Measurements from ENCODE around the gene TLN1. TPM values are rescaled to one million over a fixed set of nuclear protein-coding genes. Genes with fewer than 3 reads are reported as not detected.

The TLN1 gene
- total and polyA plus RNA-seq, 10 of the 15 experiments (the other 5 are each of a cell fraction or from before 2014, with no cell fraction given): 11.6 to 305 (median 71.9) TPM

DNA sequence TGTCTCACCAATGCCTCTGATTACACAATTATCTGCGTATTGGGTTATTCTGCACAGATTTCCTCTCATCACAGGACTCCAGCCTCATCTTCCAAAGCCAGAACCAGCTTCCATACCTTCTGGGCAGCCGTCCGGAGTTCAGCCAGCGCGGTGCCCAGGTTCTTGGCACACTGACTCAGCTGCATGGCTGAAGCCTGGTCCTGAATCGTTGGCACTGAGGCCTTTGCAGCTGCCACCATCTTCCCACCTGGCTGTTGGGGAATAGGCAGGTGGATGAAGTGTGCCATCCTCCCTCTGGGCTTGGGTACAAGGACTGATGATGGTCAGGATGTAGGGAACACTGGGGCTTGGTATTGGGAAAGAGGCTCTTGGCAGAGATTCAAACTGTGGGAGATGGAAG lies 17.9 kb downstream of the TLN1 start:
- FAIRE-seq: no peak
- peaks cover 50 to 63% of the 10 kb centered on the region in 2 experiments for H3K36me3 ChIP-seq (ENCODE audit: control insufficient read depth in 2 of 2, insufficient read depth in 2 of 2, low read length in 1 of 2)
- in situ Hi-C loops (cut with MboI): no loop called here

DNA sequence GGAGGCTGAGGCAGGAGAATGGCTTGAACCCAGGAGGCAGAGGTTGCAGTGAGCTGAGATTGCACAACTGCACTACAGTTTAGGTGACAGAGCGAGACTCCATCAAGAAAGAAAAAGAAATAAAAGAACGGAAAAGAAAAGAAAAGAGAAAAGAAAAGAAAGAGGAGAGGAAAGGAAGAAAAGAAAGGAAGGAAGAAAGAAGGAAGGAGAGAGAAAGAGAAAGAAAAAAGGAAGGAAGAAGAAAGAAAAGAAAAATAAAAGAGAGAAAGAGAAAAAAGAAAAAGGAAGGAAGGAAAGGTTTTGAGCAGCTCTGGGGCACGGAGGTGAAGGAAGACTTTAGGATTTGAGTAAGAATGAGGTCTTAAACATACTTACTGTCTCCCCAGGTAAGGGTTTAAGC lies 18.4 kb downstream of the TLN1 start:
- DNase-seq (ENCODE audit: low read depth, low spot score): no peak
- H3K9me3 ChIP-seq (replicated peaks; ENCODE audit: control insufficient read depth, insufficient read depth, low read length): no peaks in the 10 kb centered on the region
- 91% methylated on average over 3 of the region's 3 CpGs for WGBS (ENCODE audit: insufficient coverage, insufficient replicate concordance, low lambda C conversion rate, missing lambda C conversion rate)
- H3K9ac ChIP-seq (ENCODE audit: control insufficient read depth, insufficient read depth, low read length): no peak overlapping the region
- no peaks in the 10 kb centered on the region for H3K27me3 ChIP-seq (replicated peaks in 1 of 2; ENCODE audit: control insufficient read depth in 2 of 2, insufficient read depth in 2 of 2, low read length in 1 of 2)
- intact Hi-C loops (cut with micrococcal nuclease; ENCODE audit: unreplicated experiment) (no loop called here), in situ Hi-C loops (cut with MboI) (no loop called here)
- peaks cover 45 to 60% of the 10 kb centered on the region in 2 experiments for H3K36me3 ChIP-seq (ENCODE audit: control insufficient read depth in 2 of 2, insufficient read depth in 2 of 2, low read length in 1 of 2)
- H3K4me1 ChIP-seq (ENCODE audit: control insufficient read depth, insufficient read depth, low read length): peaks cover 14% of the 10 kb centered on the region
- ChIA-PET CTCF (interaction anchor here (0.7 to 5.1 kb wide), 5 partner anchors 16 to 67 kb away, joined by 3 to 30 read pairs (median 4); partner anchors contain the start of gene TLN1), SMC1A (ENCODE audit: uncharacterized antibody, unreplicated experiment) (interaction anchor here (1.0 to 2.7 kb wide), 4 partner anchors 14 to 53 kb away, joined by 4 to 10 read pairs (median 8); no protein-coding TSS in a partner anchor), RAD21 (ENCODE audit: unreplicated experiment) (no interaction called here), POLR2A (interaction anchor here (1.0 kb wide), 1 partner anchor 48 kb away, joined by 3 read pairs; the partner anchor contains the start of gene ARHGEF39)
- H3K27ac ChIP-seq (ENCODE audit: control insufficient read depth, insufficient read depth): no peak overlapping the region
- H3K4me3 ChIP-seq: no peak overlapping the region
- no peak for FAIRE-seq
- TF ChIP-seq CHD2 (IDR thresholded peaks at IDR 0.05; ENCODE audit: borderline replicate concordance, low read depth, low read length) (no peak), SUPT20H (IDR thresholded peaks at IDR 0.05; ENCODE audit: borderline replicate concordance, control insufficient read depth, low read depth, low read length) (no peak), FOXM1 (IDR thresholded peaks at IDR 0.05; ENCODE audit: low read depth, low read length) (no peak), HCFC1 (IDR thresholded peaks at IDR 0.05; ENCODE audit: low read length) (no peak), PAX5 (IDR thresholded peaks at IDR 0.05; ENCODE audit: borderline replicate concordance, low read depth, low read length) (no peak)
- H2AFZ ChIP-seq (ENCODE audit: control insufficient read depth, low read depth, low read length): no peak overlapping the region
- no peak overlapping the region for H3K4me2 ChIP-seq (ENCODE audit: control insufficient read depth, insufficient read depth)
- BruUV-seq (replicated peaks): no TSS peak
- no peaks in the 10 kb centered on the region for H4K20me1 ChIP-seq (ENCODE audit: control insufficient read depth, insufficient read depth)
- H3K79me2 ChIP-seq (ENCODE audit: control insufficient read depth, insufficient read depth, low read length): no peaks in the 10 kb centered on the region
- no peak for ATAC-seq

More for the DNA sequence above, 17.9 kb downstream of the TLN1 start:
- H2AFZ ChIP-seq (ENCODE audit: control insufficient read depth, low read depth, low read length): no peak overlapping the region
- CTCF ChIA-PET: interaction anchor here (1.1 to 5.1 kb wide), 3 partner anchors 16 to 18 kb away, joined by 3 to 30 read pairs (median 4); partner anchors contain the start of gene TLN1
- 97% methylated on average over 6 of the region's 6 CpGs for WGBS (ENCODE audit: insufficient coverage, insufficient replicate concordance, low lambda C conversion rate, missing lambda C conversion rate)
- H3K4me3 ChIP-seq: no peak overlapping the region
- H3K4me2 ChIP-seq (ENCODE audit: control insufficient read depth, insufficient read depth): no peak overlapping the region
- no peaks in the 10 kb centered on the region for H3K27me3 ChIP-seq (replicated peaks in 1 of 2; ENCODE audit: control insufficient read depth in 2 of 2, insufficient read depth in 2 of 2, low read length in 1 of 2)
- intact Hi-C loops (cut with micrococcal nuclease; ENCODE audit: unreplicated experiment): no loop called here
- TF ChIP-seq TCF3 (IDR thresholded peaks at IDR 0.05; ENCODE audit: borderline replicate concordance, insufficient read depth, low read depth, low read length): no peak
- TF ChIP-seq GATAD2B (conservative IDR thresholded peaks at IDR 0.05; ENCODE audit: low read depth): no peak
- TF ChIP-seq CBX3 (IDR thresholded peaks at IDR 0.05; ENCODE audit: borderline replicate concordance, low read depth): no peak
- no peak for TF ChIP-seq IRF4 (IDR thresholded peaks at IDR 0.05; ENCODE audit: low read depth, low read length)
- TF ChIP-seq POLR2A (IDR thresholded peaks at IDR 0.05; ENCODE audit: low read depth, low read length): peak; percentile 25; the same call in 1 of the 2 replicates
- no peak for DNase-seq (ENCODE audit: low read depth, low spot score)
- no peaks in the 10 kb centered on the region for H3K9me3 ChIP-seq (replicated peaks; ENCODE audit: control insufficient read depth, insufficient read depth, low read length)
- no peak overlapping the region for H3K9ac ChIP-seq (ENCODE audit: control insufficient read depth, insufficient read depth, low read length)
- no peak overlapping the region for H3K27ac ChIP-seq (ENCODE audit: control insufficient read depth, insufficient read depth)
- RAD21 ChIA-PET (ENCODE audit: unreplicated experiment): no interaction called here
- SMC1A ChIA-PET (ENCODE audit: uncharacterized antibody, unreplicated experiment): interaction anchor here (1.0 to 2.3 kb wide), 3 partner anchors 14 to 53 kb away, joined by 4 to 9 read pairs (median 7); no protein-coding TSS in a partner anchor
- no peaks in the 10 kb centered on the region for H3K79me2 ChIP-seq (ENCODE audit: control insufficient read depth, insufficient read depth, low read length)
- H3K4me1 ChIP-seq (ENCODE audit: control insufficient read depth, insufficient read depth, low read length): peaks cover 14% of the 10 kb centered on the region
- ATAC-seq: no peak
- no peaks in the 10 kb centered on the region for H4K20me1 ChIP-seq (ENCODE audit: control insufficient read depth, insufficient read depth)
- POLR2A ChIA-PET: interaction anchor here (1.0 to 1.1 kb wide), 2 partner anchors 17 to 49 kb away, joined by 3 read pairs; partner anchors contain the start of gene ARHGEF39
- no TSS peak for BruUV-seq (replicated peaks)
